PC-9 (cell line): ENCODE results near the gene ARHGAP45. TPM values are rescaled to one million over a fixed set of nuclear protein-coding genes. Genes with fewer than 3 reads are reported as not detected.

Source experiments
- BruUV-seq: library from RNA; stranded (reverse); fragments of 400-500 nt; replicated peaks from 2 replicates; lab custom pipeline; 2021; lab: Mats Ljungman, UMichigan
- CTCF ChIA-PET: fragments of 300-600 bp; sonication (Branson Sonifier 250); formaldehyde crosslinking; loops from one replicate; lab custom pipeline; 2022; ENCODE audit warnings: antibody characterized with exemption; lab: Charles Lee
- POLR2A ChIA-PET: fragments of 300-600 bp; sonication (Branson Sonifier 250); formaldehyde crosslinking; loops from one replicate; lab custom pipeline; 2022; ENCODE audit warnings: antibody characterized with exemption; ENCODE audit not compliant: unreplicated experiment; lab: Charles Lee
- DNase-seq, 2 experiments: peaks; one replicate each; pipeline versions ENCODE4 v3.0.0 to v3.0.0-alpha.2; 2015 to 2022; ENCODE audit warnings: mixed read lengths in 1 of 2
- H2AFZ ChIP-seq: fragments of 200-600 bp; sonication (generic); 2 replicates; pipeline ENCODE4 v1.8.1; 2017; ENCODE audit warnings: antibody characterized with exemption
- H3F3A ChIP-seq: fragments of 200-600 bp; sonication (generic); 2 replicates; pipeline ENCODE4 v1.8.1; 2017; ENCODE audit warnings: antibody characterized with exemption, mild to moderate bottlenecking, low read depth; ENCODE audit not compliant: insufficient read depth
- H3K27ac ChIP-seq: fragments of 200-600 bp; sonication (generic); 2 replicates; pipeline ENCODE4 v1.6.1; 2016; ENCODE audit warnings: mixed run types
- H3K27me3 ChIP-seq: fragments of 200-600 bp; sonication (generic); 2 replicates; pipeline ENCODE4 v1.6.1; 2016; ENCODE audit warnings: low read depth, mixed run types; ENCODE audit not compliant: insufficient read depth
- H3K36me3 ChIP-seq: fragments of 200-600 bp; sonication (generic); 2 replicates; pipeline ENCODE4 v1.6.1; 2016; ENCODE audit warnings: low read depth, mixed run types
- H3K4me1 ChIP-seq: fragments of 200-600 bp; sonication (generic); replicated peaks from 2 replicates; pipeline ENCODE4 v1.6.1; 2016; ENCODE audit warnings: mixed run types; ENCODE audit not compliant: insufficient read depth
- H3K4me2 ChIP-seq: fragments of 200-600 bp; sonication (generic); 2 replicates; pipeline ENCODE4 v1.6.1; 2017; ENCODE audit warnings: mixed run types
- H3K4me3 ChIP-seq: fragments of 200-600 bp; sonication (generic); 2 replicates; pipeline ENCODE4 v1.6.1; 2016; ENCODE audit warnings: mixed run types
- H3K79me2 ChIP-seq: fragments of 200-600 bp; sonication (generic); 2 replicates; pipeline ENCODE4 v1.6.1; 2017; ENCODE audit warnings: low read depth, mixed run types
- H3K9me2 ChIP-seq: fragments of 200-600 bp; sonication (generic); 2 replicates; pipeline ENCODE4 v1.8.1; 2017; ENCODE audit warnings: mild to moderate bottlenecking; ENCODE audit not compliant: insufficient read depth
- H3K9me3 ChIP-seq: fragments of 200-600 bp; sonication (generic); 2 replicates; pipeline ENCODE4 v1.8.1; 2016; ENCODE audit warnings: low read depth; ENCODE audit not compliant: insufficient read depth
- H4K20me1 ChIP-seq: fragments of 200-600 bp; sonication (generic); 2 replicates; pipeline ENCODE4 v1.8.1; 2017; ENCODE audit not compliant: insufficient read depth
- CTCF ChIP-seq: fragments of 200-600 bp; sonication (generic); conservative IDR thresholded peaks from 2 replicates; pipeline ENCODE4 v1.6.1; 2017; ENCODE audit warnings: mixed run types, antibody characterized with exemption, mild to moderate bottlenecking, moderate library complexity
- EZH2 ChIP-seq: fragments of 200-600 bp; sonication (generic); IDR thresholded peaks from 2 replicates; pipeline ENCODE4 v1.8.0; 2017; ENCODE audit warnings: antibody characterized with exemption, low read depth
- intact Hi-C: fragments of 100-400 bp; cut with micrococcal nuclease; formaldehyde crosslinking; loops from one replicate; pipeline ENCODE4 v1.10.0; 2022; ENCODE audit not compliant: unreplicated experiment
- total RNA-seq: library from RNA; stranded (reverse); gene quantifications from 2 replicates; pipeline ENCODE4 v1.2.3, GENCODE V29; 2021

The ARHGAP45 gene
- total RNA-seq, 1 experiment from 2014 or later: 20.2 TPM

- no peak for DNase-seq
- Histone ChIP-seq H3F3A (peaks cover 26% of the 10 kb centered on the region; the same call in 1 of the 2 replicates), H3K4me1 (peaks cover 15% of the 10 kb centered on the region), H3K4me3 (no peak overlapping the region), H3K36me3 (no peaks in the 10 kb centered on the region), H3K27me3 (no peaks in the 10 kb centered on the region), H3K9me2 (no peaks in the 10 kb centered on the region), H3K79me2 (no peaks in the 10 kb centered on the region), H3K27ac (no peak overlapping the region), H3K9me3 (no peaks in the 10 kb centered on the region), H3K4me2 (no peak overlapping the region), H2AFZ (no peak overlapping the region), H4K20me1 (no peaks in the 10 kb centered on the region)
- POLR2A ChIA-PET: no interaction called here
- intact Hi-C loops: no loop called here
- no TSS peak for BruUV-seq
- CTCF ChIA-PET: interaction anchor here (0.5 kb wide), 1 partner anchor 145 kb away, joined by 4 read pairs; no protein-coding TSS in a partner anchor
- TF ChIP-seq EZH2 (no peak), CTCF (no peak)
Observed at GRCh38 chr19:1070931-1071791, 4.2 kb downstream of the ARHGAP45 start.

- Histone ChIP-seq H3K36me3 (no peaks in the 10 kb centered on the region), H3K27me3 (no peaks in the 10 kb centered on the region), H2AFZ (no peak overlapping the region), H3K4me1 (0 out of 2 replicates have a peak, but pooled peaks cover 9% of the 10 kb centered on the region), H3K79me2 (no peaks in the 10 kb centered on the region), H3K4me2 (no peak overlapping the region), H3K9me3 (no peaks in the 10 kb centered on the region), H3K4me3 (no peak overlapping the region), H3K9me2 (no peaks in the 10 kb centered on the region), H4K20me1 (no peaks in the 10 kb centered on the region), H3F3A (peaks cover 26% of the 10 kb centered on the region; the same call in 1 of the 2 replicates), H3K27ac (no peak overlapping the region)
- no peak for TF ChIP-seq EZH2
- TF ChIP-seq CTCF: no peak
- ChIA-PET POLR2A (no interaction called here), CTCF (no interaction called here)
- intact Hi-C loops: no loop called here
- DNase-seq: no peak
- no TSS peak for BruUV-seq
Observed at GRCh38 chr19:1072371-1073015, 5.5 kb downstream of the ARHGAP45 start.

- BruUV-seq: no TSS peak
- Histone ChIP-seq H3K27me3 (no peaks in the 10 kb centered on the region), H3F3A (peaks cover 24% of the 10 kb centered on the region; the same call in 1 of the 2 replicates), H3K27ac (no peak overlapping the region), H3K4me1 (0 out of 2 replicates have a peak, but pooled peaks cover 9% of the 10 kb centered on the region), H3K9me3 (no peaks in the 10 kb centered on the region), H3K9me2 (no peaks in the 10 kb centered on the region), H3K79me2 (no peaks in the 10 kb centered on the region), H3K36me3 (no peaks in the 10 kb centered on the region), H3K4me2 (no peak overlapping the region), H2AFZ (no peak overlapping the region), H4K20me1 (no peaks in the 10 kb centered on the region), H3K4me3 (no peak overlapping the region)
- intact Hi-C loops: no loop called here
- POLR2A ChIA-PET: no interaction called here
- CTCF ChIA-PET: no interaction called here
- DNase-seq: no peak
- no peak for TF ChIP-seq EZH2
- no peak for TF ChIP-seq CTCF
Observed at GRCh38 chr19:1073063-1073955, 6.3 kb downstream of the ARHGAP45 start.
